HUDEP-2 (cell line): ENCODE results near the gene NDST4.
A peak's percentile ranks its signal among the peaks of the same experiment; 100 is the strongest.

Experiments used
- DNase-seq, 76 experiments: peaks; one replicate each; lab custom pipeline; 2025; ENCODE audit not compliant: unreplicated experiment in 76 of 76; lab: John Stamatoyannopoulos, UW

NDST4 gene

DNA sequence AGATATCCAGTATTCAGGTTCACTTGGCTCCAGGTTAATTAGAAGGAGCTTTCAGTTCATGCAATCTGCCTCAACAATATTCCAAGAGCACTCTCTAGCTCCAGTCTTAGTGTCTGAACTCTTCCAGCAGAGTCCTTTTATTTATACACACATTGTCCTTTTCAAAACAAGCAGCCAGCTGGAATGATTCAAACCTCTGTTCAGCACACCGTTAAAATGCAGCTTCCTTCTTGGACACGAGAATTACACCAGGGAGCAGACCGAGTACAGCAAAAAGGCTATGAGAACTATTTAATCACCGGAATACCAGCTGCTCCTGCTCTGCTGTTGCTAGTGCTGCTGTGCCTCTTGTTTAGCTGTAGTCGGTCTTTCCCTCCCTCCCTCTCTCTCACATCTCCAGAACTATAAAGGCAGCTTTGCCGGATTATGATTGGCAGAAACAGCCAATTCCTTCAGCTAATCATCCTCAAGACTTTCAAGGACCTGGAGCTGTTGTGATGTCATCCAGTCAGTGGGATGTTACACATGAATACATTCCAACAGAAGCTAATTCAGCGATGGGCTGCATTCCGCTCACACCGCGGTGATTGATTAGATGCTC lies at the start of gene NDST4:
Gene NDST4 (minus strand): TSS at position 115 of the 601 bp plus-strand sequence. CDS start 36,584 bp downstream, outside the sequence.
- no peak for DNase-seq

DNA sequence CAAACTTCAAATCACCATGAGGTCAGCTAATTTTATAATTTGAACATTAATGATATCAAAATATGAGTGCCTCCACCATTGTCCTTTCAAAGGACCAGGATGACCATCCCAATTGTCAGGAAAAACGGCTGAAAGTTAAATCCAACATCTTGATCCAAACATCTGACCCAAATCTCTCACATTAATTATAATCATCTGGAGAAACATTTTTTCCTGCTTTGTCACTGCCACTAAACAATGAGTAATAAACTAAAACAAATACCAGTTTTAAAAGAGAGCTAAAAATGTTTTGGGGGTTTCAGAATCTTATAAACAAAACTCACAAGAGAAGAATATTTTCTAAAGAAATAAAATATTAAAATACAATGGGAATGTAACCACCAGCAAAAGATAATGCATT lies 45.7 kb upstream of the NDST4 start:
- no peak for DNase-seq

DNA sequence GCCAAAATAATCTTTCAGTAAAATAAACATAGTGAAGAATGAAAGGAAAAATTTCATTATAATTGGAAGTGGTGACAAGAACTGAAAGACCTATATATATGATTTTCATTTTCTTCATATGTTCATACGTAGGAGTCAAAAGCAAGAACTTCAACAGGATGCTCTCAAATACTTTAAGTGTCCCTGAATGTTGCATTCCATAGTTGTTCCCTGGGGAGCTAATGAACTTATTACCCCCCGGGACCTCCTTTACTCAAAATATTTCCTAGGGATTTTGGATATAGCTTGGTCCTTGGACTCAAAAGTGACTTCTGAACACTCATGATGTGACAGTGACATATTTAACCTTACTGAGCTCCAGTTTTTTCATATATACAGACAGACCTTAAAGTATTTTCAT lies 44.9 kb upstream of the NDST4 start:
- no peak for DNase-seq

DNA sequence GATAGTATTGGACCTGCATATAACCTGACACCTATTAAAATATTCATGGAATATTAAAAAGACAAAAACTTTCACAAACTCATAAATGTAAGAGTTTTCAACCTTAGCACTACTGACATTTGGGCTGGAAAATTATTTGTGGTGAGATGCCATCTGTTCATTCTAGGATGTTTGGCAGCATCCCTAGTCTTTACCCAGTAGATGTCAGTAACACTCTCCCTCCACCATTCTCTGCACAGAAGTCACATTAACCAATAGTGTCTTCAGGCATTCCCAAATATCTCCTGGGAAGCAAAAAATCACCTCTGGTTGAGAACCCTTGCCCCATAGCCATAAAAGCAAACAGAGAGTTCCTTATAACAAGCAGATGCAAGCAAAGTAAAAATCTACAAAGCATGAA lies 41.4 kb upstream of the NDST4 start:
- no peak for DNase-seq

DNA sequence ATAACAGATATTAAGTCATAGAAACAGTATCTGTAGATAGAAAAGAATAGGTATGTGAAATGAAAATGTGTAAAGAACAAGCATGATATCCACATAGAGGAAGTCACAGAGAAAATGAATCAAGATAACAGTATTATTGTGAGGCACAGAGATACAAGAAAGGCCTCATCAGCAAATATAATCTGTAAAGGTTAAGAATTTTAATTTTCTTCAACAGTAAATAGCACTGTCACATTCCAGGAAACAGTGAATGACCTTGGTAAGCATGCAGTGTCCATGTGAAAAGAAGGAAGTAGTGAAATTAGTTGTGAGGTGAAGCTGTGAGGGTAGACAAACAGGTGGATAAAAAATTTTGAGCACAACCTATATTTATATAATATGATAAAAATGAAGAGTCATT lies 39.5 kb upstream of the NDST4 start:
- DNase-seq: no peak

DNA sequence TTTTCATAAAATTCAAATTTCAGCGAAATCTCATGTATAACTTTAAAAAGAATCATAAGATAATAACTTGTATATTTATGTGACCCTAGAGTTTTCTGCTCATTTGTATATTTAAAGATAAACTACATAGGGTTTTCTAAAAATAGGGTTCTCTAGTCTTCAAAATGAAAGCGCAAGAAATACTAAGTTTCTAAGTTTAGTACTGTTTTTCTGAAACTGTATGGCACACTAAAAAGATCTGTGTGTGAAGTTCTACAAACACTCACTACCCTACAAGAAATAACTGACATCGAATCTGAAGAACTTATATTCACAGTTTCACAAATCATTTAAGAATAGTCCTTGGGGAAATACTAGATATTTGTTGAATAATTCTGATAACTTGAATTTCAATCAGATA lies 38.7 kb upstream of the NDST4 start:
- DNase-seq: no peak

DNA sequence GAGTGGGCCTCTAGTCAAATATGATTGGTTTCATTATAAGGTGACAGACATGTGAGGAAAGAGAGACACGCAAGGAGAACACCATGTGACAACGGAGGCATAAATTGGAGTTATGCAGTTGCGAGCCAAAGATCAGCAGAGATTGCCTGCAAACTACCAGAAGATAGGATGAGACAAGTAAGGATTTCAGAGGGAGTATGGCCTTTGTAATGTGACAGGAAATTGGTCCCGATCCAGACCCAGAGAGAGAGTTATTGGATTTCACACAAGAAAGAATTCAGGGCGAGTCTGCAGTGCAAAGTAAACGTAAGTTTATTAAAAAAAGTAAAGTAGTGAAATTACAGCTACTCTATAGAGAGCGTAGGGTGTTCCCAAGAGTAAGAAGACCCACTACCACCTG lies 35.7 kb upstream of the NDST4 start:
- DNase-seq: no peak

DNA sequence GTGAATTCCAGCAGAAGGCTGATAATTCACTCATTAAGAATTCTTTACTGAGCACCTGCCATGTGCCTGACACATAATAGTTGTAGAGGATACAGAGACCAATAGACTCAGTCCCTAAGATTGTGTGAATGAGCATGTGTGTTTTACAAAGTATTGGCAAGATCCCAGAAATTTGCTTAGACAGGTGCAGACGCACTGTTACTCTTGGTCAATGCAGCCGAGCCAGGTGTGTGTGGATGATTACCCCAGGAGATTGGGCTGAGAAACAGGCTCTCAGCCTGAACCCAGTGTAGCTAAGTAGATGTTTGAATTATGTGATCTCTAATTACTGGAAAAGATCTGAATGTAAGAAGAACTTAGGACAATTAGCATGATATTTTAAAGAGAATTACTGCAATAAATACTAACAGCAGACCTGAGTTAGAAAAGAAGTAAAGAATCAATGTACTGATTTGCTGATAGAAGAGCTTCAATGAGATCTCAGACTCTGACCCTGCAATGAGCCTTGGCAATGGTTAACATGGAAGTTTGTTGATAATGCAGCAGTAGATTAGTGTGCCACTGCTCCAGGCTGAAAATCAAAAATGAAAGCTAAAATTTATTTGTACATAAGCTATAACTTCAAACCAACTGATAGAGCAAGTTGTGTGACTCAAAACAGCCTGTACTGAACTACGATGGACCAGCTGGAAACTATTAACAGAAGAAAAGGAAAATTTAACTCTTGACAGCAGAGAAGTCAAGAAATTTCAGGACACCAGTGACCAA lies 32.2 kb upstream of the NDST4 start:
- DNase-seq: no peak

DNA sequence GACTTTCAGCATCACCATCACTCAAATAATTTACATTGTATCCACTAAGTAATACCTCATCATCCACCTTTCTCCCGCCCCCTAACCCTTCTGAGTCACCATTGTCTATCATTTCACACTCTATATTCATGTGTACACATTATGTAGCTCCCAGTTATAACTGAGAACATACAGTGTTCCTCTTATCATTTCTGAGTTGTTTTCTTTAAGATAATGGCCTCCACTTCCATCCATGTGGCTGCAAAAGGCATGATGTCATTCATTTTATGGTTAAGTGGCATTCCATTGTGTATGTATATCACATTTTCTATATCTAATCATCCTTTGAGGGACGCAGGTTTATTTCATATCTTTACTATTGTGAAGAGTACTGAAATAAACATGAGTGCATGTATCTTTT lies 14.6 kb upstream of the NDST4 start:
- DNase-seq: no peak

DNA sequence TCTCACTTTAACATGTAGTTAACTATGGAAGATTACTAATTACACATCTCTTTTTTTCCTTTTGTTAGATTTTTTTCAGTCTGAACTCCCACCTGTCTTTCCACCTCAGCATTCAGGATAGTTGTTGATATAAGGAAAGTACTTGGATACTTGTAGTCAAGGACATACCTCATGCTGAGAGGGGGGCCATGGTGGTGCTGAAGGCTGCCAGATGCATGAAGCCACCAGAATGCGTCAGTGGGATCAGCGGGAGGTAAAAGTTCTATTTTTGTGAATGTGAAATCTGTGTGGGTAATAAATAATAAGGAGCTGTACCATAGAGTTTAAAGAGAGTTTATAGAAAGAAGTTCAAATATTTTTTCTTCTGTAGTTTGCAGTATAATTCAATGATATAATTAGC lies 13.1 kb upstream of the NDST4 start:
- no peak for DNase-seq

DNA sequence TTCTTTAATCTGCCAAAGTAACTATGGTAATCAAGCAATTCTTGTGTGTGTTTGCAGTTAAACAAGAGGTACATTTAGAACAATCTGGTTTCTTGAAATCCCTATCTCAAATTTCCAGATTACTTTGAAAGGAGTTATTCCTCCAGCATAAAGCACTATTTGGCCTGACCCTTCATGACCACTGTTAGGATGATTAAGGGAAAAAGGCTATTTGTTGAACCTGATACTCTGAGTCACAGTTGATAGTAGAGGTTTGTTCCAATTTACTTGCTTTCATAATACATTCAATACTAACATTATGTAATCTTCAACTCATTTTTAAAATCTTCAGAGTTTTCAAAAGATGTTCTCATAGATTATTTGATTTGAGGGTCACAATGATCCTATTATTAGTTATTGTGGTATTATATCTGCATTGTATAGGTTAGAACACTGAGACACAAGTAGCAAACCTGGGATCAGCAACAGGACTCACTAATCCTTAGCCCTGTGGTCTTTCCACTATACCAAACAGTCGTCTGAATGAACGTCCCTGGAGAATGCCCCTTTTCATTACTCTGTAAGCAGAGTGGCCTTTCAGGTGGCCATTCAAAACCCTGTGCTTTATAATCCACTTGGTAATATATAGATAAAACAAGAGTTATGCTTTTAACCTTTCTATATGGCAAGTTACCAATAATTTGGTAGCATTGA lies 8.1 kb upstream of the NDST4 start:
- DNase-seq: no peak

DNA sequence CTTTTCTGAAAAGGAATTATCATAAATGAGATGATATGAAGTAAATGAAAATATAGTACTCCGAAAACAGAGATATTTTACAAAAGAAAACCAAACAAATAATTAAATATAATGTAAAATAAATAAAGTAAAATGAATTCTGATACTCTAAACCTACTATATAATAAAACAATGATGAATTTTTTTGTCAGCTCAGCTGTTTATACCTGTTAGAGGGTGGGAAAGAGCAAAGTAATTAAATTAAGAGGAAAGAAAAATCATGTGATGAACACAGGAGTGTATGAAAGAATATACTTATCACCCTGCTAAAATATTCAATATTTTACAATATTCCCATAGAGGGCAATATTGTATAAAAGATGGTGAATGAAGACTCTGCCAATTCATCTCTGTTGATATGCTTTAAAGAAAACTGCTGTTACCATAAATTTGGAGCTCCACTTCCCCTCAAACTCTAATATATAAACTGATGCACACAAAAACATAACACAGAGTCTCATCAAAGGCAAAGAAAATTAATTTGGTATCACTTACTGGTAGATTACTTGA lies 6.5 kb upstream of the NDST4 start:
- no peak for DNase-seq

DNA sequence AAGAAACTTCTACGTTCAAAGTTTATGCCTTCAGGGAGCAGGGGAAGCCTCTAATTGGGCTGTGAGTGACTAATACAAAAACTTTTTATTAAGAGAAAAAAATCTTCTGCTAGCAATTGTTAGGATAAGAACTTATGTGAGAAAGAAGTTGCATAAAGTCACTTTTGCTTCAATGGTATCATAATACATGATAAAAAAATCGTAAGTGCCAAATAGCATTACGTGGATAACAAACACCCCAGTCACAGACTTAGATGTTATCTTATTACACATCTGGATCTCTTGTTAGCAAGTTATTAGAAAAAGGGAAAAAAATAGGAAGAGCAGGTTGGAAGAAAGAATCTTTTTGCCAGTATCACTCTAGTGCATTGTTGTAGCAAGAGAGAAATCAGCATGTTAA lies 4.2 kb upstream of the NDST4 start:
- DNase-seq: no peak

DNA sequence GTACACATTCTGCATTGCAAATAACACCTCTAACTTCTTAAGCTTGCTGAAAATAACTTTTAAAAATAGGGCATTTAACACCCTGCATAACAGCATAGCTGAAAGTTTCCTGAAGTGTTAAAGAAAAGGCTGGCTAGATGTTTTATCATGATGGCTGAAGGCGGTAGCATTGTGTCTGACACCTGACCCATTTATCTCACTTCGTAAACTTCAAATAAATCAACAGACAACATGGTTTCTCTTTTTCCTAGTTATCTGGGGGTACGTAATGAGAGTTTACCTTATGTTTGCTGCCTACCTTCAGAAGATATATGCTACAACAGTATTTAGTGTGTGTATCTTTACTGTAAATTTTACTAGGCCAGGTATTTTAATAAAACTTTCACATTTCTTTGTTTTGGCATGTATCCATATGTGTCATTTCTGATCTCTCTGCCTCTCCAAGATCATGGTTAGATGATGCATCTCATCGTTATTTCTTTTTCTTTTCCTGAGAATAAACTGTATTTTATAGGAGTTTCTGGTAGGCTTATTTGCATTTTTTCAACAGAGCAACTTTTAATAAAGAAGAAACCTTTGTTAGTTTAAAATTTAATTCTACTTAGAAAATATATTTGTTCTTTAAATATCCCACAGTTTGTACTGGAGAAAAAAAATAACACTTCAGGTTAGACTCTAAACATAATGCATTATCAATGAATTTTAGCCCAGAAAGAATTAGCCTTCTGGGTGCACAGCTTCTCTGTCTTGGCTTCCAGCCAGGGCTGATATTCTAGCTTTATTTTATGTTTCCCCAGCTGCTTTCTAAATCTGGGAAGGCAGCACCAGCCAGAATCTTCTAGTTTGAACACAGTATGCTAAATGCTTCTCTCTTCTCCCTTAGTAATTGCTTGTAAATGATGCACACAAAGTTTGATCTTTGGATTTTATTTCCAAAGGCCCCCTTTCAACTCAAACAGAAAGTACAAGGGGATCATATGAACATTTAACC lies 2.9 kb downstream of the NDST4 start:
- no peak for DNase-seq

DNA sequence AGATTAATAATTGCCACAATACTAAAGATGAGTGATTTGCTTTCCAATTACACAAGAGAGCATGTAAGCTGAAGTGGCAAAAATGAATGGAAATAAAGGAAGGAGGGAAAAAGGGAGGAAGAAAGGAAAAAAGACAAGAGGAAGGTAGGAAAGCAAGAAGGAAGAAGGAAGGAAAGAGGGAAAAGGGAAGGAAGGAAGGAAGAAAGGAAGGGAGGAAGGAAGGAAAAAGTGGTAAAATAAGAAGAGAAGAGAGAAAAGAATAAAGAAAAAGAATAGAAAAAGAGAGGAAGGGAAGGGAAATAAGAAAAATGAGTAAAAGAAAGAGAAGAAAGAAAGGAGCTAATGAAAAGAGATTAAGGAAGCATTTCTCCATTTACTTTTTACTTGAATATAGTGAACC lies 4.6 kb downstream of the NDST4 start:
- no peak for DNase-seq

DNA sequence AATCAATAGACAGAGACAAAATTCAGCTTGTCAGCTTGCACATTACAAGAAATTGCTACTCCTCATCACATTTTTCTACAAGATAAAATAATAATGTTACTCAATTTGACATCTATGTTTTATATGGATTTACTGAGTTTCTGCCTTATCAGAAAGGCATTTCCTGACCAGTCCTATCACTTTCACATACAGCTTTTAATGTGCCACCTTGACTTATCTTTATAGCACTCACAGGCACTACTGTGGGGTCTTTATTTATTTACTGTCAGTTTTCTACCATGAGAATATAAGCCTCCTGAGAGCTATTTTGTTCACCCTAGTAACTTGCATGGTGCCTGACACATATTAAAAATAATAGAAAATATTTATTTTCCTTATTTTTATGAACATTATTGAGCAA lies 6.0 kb downstream of the NDST4 start:
- no peak for DNase-seq

DNA sequence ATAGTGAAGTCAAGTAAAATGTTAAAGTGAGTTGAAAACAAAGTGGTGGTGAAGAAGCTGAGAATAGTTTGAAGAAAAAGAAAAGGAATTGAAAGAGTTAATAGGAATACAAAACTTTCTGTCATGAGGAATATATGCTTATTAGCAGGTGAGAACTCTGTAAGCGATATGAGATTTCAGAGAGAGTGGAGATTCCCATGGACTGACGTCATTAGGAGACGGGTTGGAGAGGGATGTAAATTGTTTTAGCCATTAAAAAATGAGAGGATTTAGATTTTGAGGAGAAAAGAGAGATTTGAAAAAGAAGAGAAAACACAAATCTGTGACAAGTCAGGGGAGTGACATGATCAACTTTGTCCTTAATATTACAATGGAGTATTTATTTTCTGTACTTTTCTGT lies 11.7 kb downstream of the NDST4 start:
- DNase-seq: no peak

DNA sequence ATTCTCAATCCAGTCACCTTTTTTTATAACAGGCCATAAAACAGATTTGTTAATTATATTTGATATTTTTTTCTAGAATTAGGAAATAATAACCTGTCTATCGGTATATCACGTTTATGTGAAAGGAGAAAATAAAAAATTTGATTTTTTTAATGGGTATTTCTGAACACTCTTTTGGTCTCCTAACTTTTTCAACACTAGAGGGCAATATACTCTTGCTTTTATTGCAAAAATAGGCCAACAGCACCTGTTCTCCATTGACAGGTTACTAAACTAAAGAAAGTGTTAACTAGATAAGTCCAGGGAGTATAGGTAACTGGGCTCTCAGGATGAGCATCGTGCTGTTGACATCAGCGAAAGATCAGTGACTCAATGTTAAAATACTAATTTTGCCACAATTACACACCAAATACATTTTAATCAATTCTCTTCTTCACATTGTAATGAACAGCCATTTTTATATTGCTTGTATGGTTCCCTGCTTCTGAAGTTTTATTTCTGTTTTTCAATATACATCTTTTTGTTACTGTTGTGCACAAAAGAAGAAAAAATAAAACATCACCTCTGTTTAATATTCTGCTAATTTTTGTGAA lies 22.8 kb downstream of the NDST4 start:
- DNase-seq: peak in 3 of 76 experiments; percentile 0 to 12 (median 1)

DNA sequence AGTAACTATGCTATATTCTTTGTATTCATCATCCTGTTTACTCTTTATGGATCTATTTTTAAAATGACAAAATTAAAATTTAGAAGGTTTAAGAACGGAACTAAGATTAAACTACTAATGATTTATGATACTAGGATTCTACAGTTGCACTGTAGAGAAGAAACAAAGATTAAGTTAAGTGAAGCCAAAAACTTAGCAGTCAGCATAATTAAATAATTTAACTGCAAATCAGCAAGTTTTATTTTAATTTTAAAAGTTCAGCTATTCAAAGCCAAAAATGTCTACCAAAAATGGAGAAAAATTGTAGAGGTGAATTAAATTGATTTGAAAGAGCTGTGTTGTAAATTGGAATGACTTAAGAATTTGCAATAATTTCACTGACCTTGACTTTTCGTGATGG lies 30.8 kb downstream of the NDST4 start:
- DNase-seq: no peak

DNA sequence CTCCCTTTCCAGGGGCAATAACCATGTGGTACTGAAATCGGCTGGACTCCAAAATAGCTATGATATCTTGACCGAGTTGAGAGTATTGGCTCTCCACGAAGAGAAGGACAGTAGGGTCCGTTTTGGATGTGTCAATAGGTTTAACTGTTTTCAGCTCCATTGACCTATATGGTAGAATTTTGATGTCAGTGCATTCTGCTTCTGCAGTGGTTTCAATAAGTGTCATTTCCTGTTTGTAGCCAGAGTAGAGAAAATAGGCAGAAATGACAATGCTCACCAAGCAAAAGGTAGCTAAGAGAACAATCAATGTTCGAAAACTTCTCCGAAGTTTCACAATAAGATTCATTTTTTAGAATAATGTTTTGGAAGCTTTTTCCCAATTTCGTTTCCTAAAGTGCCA lies 36.7 kb downstream of the NDST4 start:
- DNase-seq: no peak
